Adrenal gland (tissue), 12 donors: ENCODE results near the gene SLC6A8. TPM values are rescaled to one million over a fixed set of nuclear protein-coding genes. Genes with fewer than 3 reads are reported as not detected.
A peak's percentile ranks its signal among the peaks of the same experiment; 100 is the strongest.
"Not testable (repeated sequence)": the region's sequence is repeated elsewhere in the genome, so short reads cannot be mapped to it uniquely, and the experiment has no call there.

ENCODE experiments used
- DNase-seq, 7 donors: peaks; one replicate each; pipeline ENCODE4 v3.0.0-alpha.2; 2019 to 2020
- H3K27ac ChIP-seq, 5 donors: fragments of 200-600 bp; sonication (generic) in 4 of 5; 1 replicate in 3 of 5; 2 replicates in 2 of 5; pipeline versions ENCODE4 v1.5.1 to v1.8.0; 2016 to 2020; ENCODE audit warnings: mild to moderate bottlenecking in 1 of 5
- H3K27me3 ChIP-seq: fragments of 200-600 bp; 2 replicates; pipeline ENCODE4 v1.8.0; 2021
- H3K36me3 ChIP-seq, 2 donors: fragments of 200-600 bp; replicated peaks in 1 of 2; 1 replicate in 1 of 2; 2 replicates in 1 of 2; pipeline versions ENCODE4 v1.5.1 to v1.8.0; 2018 to 2022
- H3K4me1 ChIP-seq, 2 donors: fragments of 200-600 bp; replicated peaks in 1 of 2; 1 replicate in 1 of 2; 2 replicates in 1 of 2; pipeline versions ENCODE4 v1.5.1 to v1.8.0; 2018 to 2021
- H3K4me3 ChIP-seq, 4 donors: fragments of 200-600 bp; sonication (generic) in 3 of 4; one replicate each; pipeline ENCODE4 v1.5.1; 2016 to 2018
- H3K9me3 ChIP-seq, 3 donors: fragments of 200-600 bp; sonication (generic) in 1 of 3; replicated peaks in 1 of 3; 1 replicate in 2 of 3; 2 replicates in 1 of 3; pipeline versions ENCODE4 v1.5.1 to v1.8.0; 2016 to 2021
- CTCF ChIP-seq, 6 experiments: fragments of 450-650 bp in 4 of 6; fragments of 200-600 bp in 2 of 6; sonication (generic) in 1 of 6; IDR thresholded peaks; 1 replicate in 5 of 6; 2 replicates in 1 of 6; pipeline versions ENCODE4 v1.5.1 to v1.8.0; 2016 to 2021; ENCODE audit warnings: antibody characterized with exemption in 6 of 6, mild to moderate bottlenecking in 2 of 6, moderate library complexity in 1 of 6
- POLR2A ChIP-seq, 2 donors: fragments of 450-650 bp; IDR thresholded peaks; one replicate each; pipeline ENCODE4 v1.6.1; 2017; ENCODE audit warnings: antibody characterized with exemption in 2 of 2, mild to moderate bottlenecking in 2 of 2, moderate library complexity in 1 of 2
- WGBS, 4 donors: extraction: QIAGEN DNeasy Blood & Tissue Kit in 2 of 4; methylation state at CpG; one replicate each; pipeline versions ENCODE4 v1.1.5 to v1.1.7; 2013 to 2017; 5-methylcytosine and 5-hydroxymethylcytosine counted together
- intact Hi-C, 2 donors: fragments of 100-400 bp; cut with DNase I; formaldehyde crosslinking; loops; one replicate each; pipeline versions ENCODE4 v1.14.1 to v1.15.0; 2022 to 2023
- polyA plus RNA-seq, 3 donors: library from polyadenylated mRNA; stranded (reverse); fragments of 200-250 nt in 2 of 3; fragments of 350-450 nt in 1 of 3; fragmentation: Illumina TruSeq in 1 of 3; extraction: RNeasy Lipid Tissue Mini Kit (QIAGEN cat#74804) in 1 of 3; gene quantifications; one replicate each; pipeline ENCODE4 v1.2.3, GENCODE V29; 2013 to 2014
- total RNA-seq, 9 donors: library from RNA; depleted of rRNA in 4 of 9; stranded (reverse); fragments of >200 nt in 4 of 9; fragments of 120-200 nt in 1 of 9; fragmentation: NEBNext Ultra II Directional in 1 of 9; extraction: Animal tissue kit (Norgen Biotek cat#: 25700) in 1 of 9; gene quantifications; one replicate each; pipeline versions ENCODE4 v1.1.0 to v1.2.4, GENCODE V29; 2013 to 2023
- donor health status: healthy with polysubstance abuse.
- donor health status: Bipolar disorder and iron deficiency.
- donor health status: DM: yes; HTN: yes; CAD: no.
- donor health status: DM: no; HTN: no; CAD: no.
- donor health status: DM: no; HTN: no; CAD: no.
- donor health status: DM: yes; HTN: yes; CAD: no.

The SLC6A8 gene
- total and polyA plus RNA-seq, 12 donors: 3.1 to 136 (median 67.0) TPM

- Histone ChIP-seq H3K27ac (no peak overlapping the region), H3K4me3 (no peak overlapping the region), H3K27me3 (no peaks in the 10 kb centered on the region), H3K4me1 (no peaks in the 10 kb centered on the region), H3K36me3 (no peaks in the 10 kb centered on the region), H3K9me3 (no peaks in the 10 kb centered on the region)
- no peak for DNase-seq
- WGBS, 4 donors: 76 to 77% methylated on average over 4 of the region's 4 CpGs; no CpG with 5 or more reads in 2 of the 4 donors
- intact Hi-C loops: no loop called here
- no peak for TF ChIP-seq POLR2A (IDR thresholded peaks at IDR 0.05)
Measured at GRCh38 chrX:153692003-153692402, 4.3 kb downstream of the SLC6A8 start.

GRCh38 chrX:153692611-153693156, 5.0 kb downstream of the SLC6A8 start:
- no peaks in the 10 kb centered on the region for H3K36me3 ChIP-seq
- H3K4me1 ChIP-seq: no peaks in the 10 kb centered on the region
- whole genome bisulfite sequencing, 4 donors: 76 to 82% (median 81%) methylated on average over 12 to 24 of the region's 24 CpGs
- DNase-seq: peak in 1 of 7 donors; percentile 8
- intact Hi-C loops: no loop called here
- H3K27ac ChIP-seq: no peak overlapping the region
- TF ChIP-seq CTCF (IDR thresholded peaks at IDR 0.05) (no peak), POLR2A (IDR thresholded peaks at IDR 0.05) (no peak)
- no peaks in the 10 kb centered on the region for H3K27me3 ChIP-seq
- no peak overlapping the region for H3K4me3 ChIP-seq
- H3K9me3 ChIP-seq: no peaks in the 10 kb centered on the region

- Histone ChIP-seq H3K4me3 (no peak overlapping the region), H3K27me3 (no peaks in the 10 kb centered on the region), H3K9me3 (no peaks in the 10 kb centered on the region), H3K27ac (no peak overlapping the region), H3K36me3 (no peaks in the 10 kb centered on the region), H3K4me1 (no peaks in the 10 kb centered on the region)
- intact Hi-C loops: no loop called here
- TF ChIP-seq CTCF (IDR thresholded peaks at IDR 0.05) (no peak), POLR2A (IDR thresholded peaks at IDR 0.05) (no peak)
- no peak for DNase-seq
- 77 to 88% (median 84%) methylated on average over 10 to 26 of the region's 31 CpGs for WGBS, 4 donors
Measured at GRCh38 chrX:153693216-153694086, 5.7 kb downstream of the SLC6A8 start.

GRCh38 chrX:153694256-153694655, 6.5 kb downstream of the SLC6A8 start:
- WGBS, 4 donors: 57 to 89% (median 87%) methylated on average over 1 to 16 of the region's 16 CpGs; no CpG with 5 or more reads in 1 of the 4 donors

GRCh38 chrX:153694687-153695270, 7.1 kb downstream of the SLC6A8 start:
- no peaks in the 10 kb centered on the region for H3K27me3 ChIP-seq
- H3K27ac ChIP-seq: no peak overlapping the region
- DNase-seq: peak in 1 of 7 donors; percentile 6
- intact Hi-C loops: no loop called here
- TF ChIP-seq POLR2A (IDR thresholded peaks at IDR 0.05) (no peak), CTCF (IDR thresholded peaks at IDR 0.05) (no peak)
- no peaks in the 10 kb centered on the region for H3K36me3 ChIP-seq
- WGBS, 4 donors: 70 to 96% (median 72%) methylated on average over 10 to 23 of the region's 23 CpGs; no CpG with 5 or more reads in 1 of the 4 donors
- H3K9me3 ChIP-seq: no peaks in the 10 kb centered on the region
- H3K4me1 ChIP-seq: no peaks in the 10 kb centered on the region
- H3K4me3 ChIP-seq: no peak overlapping the region

More at GRCh38 chrX:153694256-153694655, 6.5 kb downstream of the SLC6A8 start:
- H3K27ac ChIP-seq, DNase-seq, H3K9me3 ChIP-seq, H3K4me1 ChIP-seq, H3K4me3 ChIP-seq, H3K36me3 ChIP-seq, H3K27me3 ChIP-seq, intact Hi-C loops: not testable (repeated sequence)
